NCI-H128 (cell line): ENCODE results near the gene NT5C1B.

Experiments used
- DNase-seq: peaks from one replicate; lab custom pipeline; 2025; ENCODE audit not compliant: unreplicated experiment; lab: John Stamatoyannopoulos, UW

The NT5C1B gene

GRCh38 chr2:18518116-18519111 lies 71.0 kb downstream of the NT5C1B start:
- DNase-seq = no peak

DNA sequence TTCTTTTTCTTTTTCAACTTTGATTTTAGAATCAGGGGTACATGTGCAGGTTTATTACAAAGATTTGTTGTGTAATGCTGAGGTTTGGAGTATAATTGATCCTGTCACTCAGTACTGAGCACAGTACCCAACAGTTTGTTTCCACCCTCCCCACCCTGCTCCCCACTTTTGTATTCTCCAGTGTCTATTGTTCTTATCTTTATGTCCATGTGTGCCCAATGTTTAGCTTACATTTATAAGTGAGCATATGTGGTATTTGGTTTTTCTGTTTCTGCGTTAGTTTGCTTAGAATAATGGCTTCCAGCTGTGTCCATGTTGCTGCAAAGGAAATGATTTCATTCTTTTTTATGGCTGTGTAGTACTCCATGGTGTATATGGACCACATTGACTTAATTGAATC lies 72.0 kb downstream of the NT5C1B start:
- DNase-seq = no peak

DNA sequence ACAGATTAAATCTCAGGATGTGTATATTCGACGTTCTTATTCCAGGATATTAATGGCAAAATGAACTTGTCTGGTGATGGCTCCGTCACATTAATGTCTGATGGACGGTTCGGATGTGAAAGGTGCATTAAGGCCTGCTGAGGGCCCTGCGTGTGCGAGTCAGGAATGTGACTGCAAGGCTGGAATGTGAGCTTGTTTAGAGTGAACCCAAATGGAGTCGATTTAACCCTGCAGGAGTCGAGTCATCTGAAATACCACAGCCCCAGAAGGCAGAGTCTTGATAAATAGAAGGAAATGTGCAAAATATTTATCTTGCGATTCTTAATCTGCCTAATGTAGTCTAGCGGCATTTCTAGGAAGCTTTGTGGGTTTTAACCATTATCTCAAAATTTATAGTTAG lies 73.3 kb downstream of the NT5C1B start:
- DNase-seq = no peak

GRCh38 chr2:18514526-18515461 lies 74.6 kb downstream of the NT5C1B start:
- DNase-seq = no peak
